A549 (cell line): Measurements from ENCODE around the gene PRKAR1B. TPM values are rescaled to one million over a fixed set of nuclear protein-coding genes. Genes with fewer than 3 reads are reported as not detected.

Source experiments
- ATAC-seq, 2 experiments: fragments of 200-7000 bp in 1 of 2; fragments of >200 bp in 1 of 2; cut with Nextera tagmentation in 1 of 2; cut with Tn5 transposase in 1 of 2; 3 replicates each; pipeline versions ENCODE4 v1.8.0 to v1.9.1; 2018 to 2020; ENCODE audit warnings: mild to moderate bottlenecking in 1 of 2, moderate library complexity in 1 of 2
- CTCF ChIA-PET: fragments of 300-600 bp; sonication (Branson Sonifier 250); formaldehyde crosslinking; extraction: SDS; loops from one replicate; lab custom pipeline; 2021; ENCODE audit warnings: antibody characterized with exemption, inconsistent platforms; lab: Yijun Ruan, JAX
- POLR2A ChIA-PET: fragments of 350-600 bp; formaldehyde crosslinking; extraction: SDS; loops from one replicate; lab custom pipeline; 2021; ENCODE audit warnings: antibody characterized with exemption, inconsistent platforms; lab: Yijun Ruan, JAX
- DNase-seq, 2 experiments: peaks; one replicate each; pipeline versions ENCODE4 v3.0.0 to v3.0.0-alpha.2; 2011 to 2016; ENCODE audit warnings: low read depth in 1 of 2, low spot score in 1 of 2
- FAIRE-seq: peaks from 2 replicates; lab custom pipeline; 2011; peaks lifted over from hg19 to GRCh38; lab: Jason Lieb, UNC
- H3K27ac ChIP-seq, 2 experiments: fragments of >200 bp; sonication (Bioruptor Twin); formaldehyde crosslinking; 3 replicates each; pipeline ENCODE4 v1.5.1; 2016 to 2017
- H3K4me1 ChIP-seq: fragments of >200 bp; sonication (Bioruptor Twin); formaldehyde crosslinking; 3 replicates; pipeline ENCODE4 v1.6.1; 2016
- H3K4me2 ChIP-seq: fragments of >200 bp; sonication (Bioruptor Twin); formaldehyde crosslinking; 3 replicates; pipeline ENCODE4 v1.6.1; 2016
- H3K4me3 ChIP-seq: fragments of >200 bp; sonication (Bioruptor Twin); formaldehyde crosslinking; 3 replicates; pipeline ENCODE4 v1.5.1; 2016
- H3K9me3 ChIP-seq: fragments of >200 bp; sonication (Bioruptor Twin); formaldehyde crosslinking; 3 replicates; pipeline ENCODE4 v1.6.1; 2016
- CBX2 ChIP-seq: fragments of 200-600 bp; sonication (generic); IDR thresholded peaks from 2 replicates; pipeline ENCODE4 v1.6.1; 2016; ENCODE audit warnings: low read depth, mild to moderate bottlenecking, borderline replicate concordance
- CEBPB ChIP-seq, 2 experiments: fragments of >200 bp in 1 of 2; sonication (Bioruptor Twin) in 1 of 2; formaldehyde crosslinking in 1 of 2; IDR thresholded peaks; 2 replicates each; pipeline ENCODE4 v1.6.1; 2012 to 2016
- EHMT2 ChIP-seq: fragments of 200-600 bp; sonication (generic); IDR thresholded peaks from 2 replicates; pipeline ENCODE4 v1.6.1; 2016; ENCODE audit warnings: antibody characterized with exemption, low read depth, mild to moderate bottlenecking, moderate library complexity
- EP300 ChIP-seq, 2 experiments: fragments of >200 bp; sonication (Bioruptor Twin); formaldehyde crosslinking; IDR thresholded peaks; 2 replicates in 1 of 2; 3 replicates in 1 of 2; pipeline ENCODE4 v1.6.1; 2016 to 2017
- FOXS1 ChIP-seq: fragments of 250-450 bp; sonication (Bioruptor Pico); IDR thresholded peaks from 2 replicates; pipeline ENCODE4 v1.5.0; 2020; ENCODE audit warnings: mild to moderate bottlenecking, moderate library complexity
- GATA3 ChIP-seq: IDR thresholded peaks from 2 replicates; pipeline ENCODE4 v1.6.1; 2012; ENCODE audit warnings: borderline replicate concordance
- HOXB5 ChIP-seq: fragments of 250-450 bp; sonication (Bioruptor Pico); IDR thresholded peaks from 2 replicates; pipeline ENCODE4 v1.5.0; 2020; ENCODE audit warnings: mild to moderate bottlenecking, moderate library complexity
- JUN ChIP-seq, 2 experiments: fragments of >200 bp; sonication (Bioruptor Twin); formaldehyde crosslinking; IDR thresholded peaks; 2 replicates in 1 of 2; 3 replicates in 1 of 2; pipeline ENCODE4 v1.6.1; 2016 to 2017
- KDM1A ChIP-seq: fragments of 200-600 bp; sonication (generic); IDR thresholded peaks from 2 replicates; pipeline ENCODE4 v1.6.1; 2016; ENCODE audit warnings: low read depth, mild to moderate bottlenecking
- MAFK ChIP-seq: fragments of 450-650 bp; IDR thresholded peaks from 2 replicates; pipeline ENCODE4 v1.6.1; 2014; ENCODE audit not compliant: partially characterized antibody
- MAX ChIP-seq: IDR thresholded peaks from 2 replicates; pipeline ENCODE4 v1.6.1; 2012
- MAZ ChIP-seq: fragments of 150-350 bp; IDR thresholded peaks from 2 replicates; pipeline ENCODE4 v1.6.1; 2014; ENCODE audit warnings: antibody characterized with exemption, low read depth, low read length, borderline replicate concordance
- MYC ChIP-seq: IDR thresholded peaks from 2 replicates; pipeline ENCODE4 v1.6.1; 2012; ENCODE audit warnings: mild to moderate bottlenecking, inconsistent platforms, low read length, improper control_type of control experiment, borderline replicate concordance
- NFE2L2 ChIP-seq: fragments of 150-350 bp; conservative IDR thresholded peaks from 2 replicates; pipeline ENCODE4 v1.6.1; 2014; ENCODE audit warnings: low read length
- NPAS2 ChIP-seq: fragments of 250-450 bp; sonication (Bioruptor Pico); IDR thresholded peaks from 2 replicates; pipeline ENCODE4 v1.8.0; 2022; ENCODE audit warnings: mild to moderate bottlenecking, moderate library complexity, borderline replicate concordance
- RCOR1 ChIP-seq: fragments of 150-350 bp; IDR thresholded peaks from 2 replicates; pipeline ENCODE4 v1.6.1; 2014; ENCODE audit warnings: antibody characterized with exemption, low read length, low read depth
- RFX5 ChIP-seq: fragments of 450-650 bp; IDR thresholded peaks from 2 replicates; pipeline ENCODE4 v1.7.1; 2014; ENCODE audit warnings: antibody characterized with exemption, mild to moderate bottlenecking, moderate library complexity
- SMC3 ChIP-seq: fragments of >200 bp; sonication (Bioruptor Twin); formaldehyde crosslinking; IDR thresholded peaks from 3 replicates; pipeline ENCODE4 v1.6.1; 2018; ENCODE audit warnings: inconsistent platforms
- ZSCAN20 ChIP-seq: fragments of 250-450 bp; sonication (Bioruptor Pico); IDR thresholded peaks from 2 replicates; pipeline ENCODE4 v1.8.0; 2022; ENCODE audit warnings: mild to moderate bottlenecking, moderate library complexity
- WGBS: methylation state at CpG from one replicate; pipeline ENCODE4 v1.1.6; 2017; ENCODE audit errors: missing lambda C conversion rate; 5-methylcytosine and 5-hydroxymethylcytosine counted together
- polyA plus RNA-seq, 4 experiments: library from polyadenylated mRNA; depleted of rRNA in 3 of 4; stranded (reverse); fragments of >200 nt; fragmentation: RNase III in 1 of 4; extraction: RNeasy Plus Mini Kit Qiagen cat#74134 plus additional on column Dnase treatment in 1 of 4; gene quantifications; 2 replicates in 3 of 4; 3 replicates in 1 of 4; pipeline ENCODE4 v1.2.3, GENCODE V29; 2011 to 2017

Gene PRKAR1B
- polyA plus RNA-seq, 2 of the 4 experiments (the other 2 are of a cell fraction): 10.1 to 33.7 TPM

GRCh38 chr7:598899-599298, 128.2 kb downstream of the PRKAR1B start:
- no peak overlapping the region for H3K27ac ChIP-seq
- 90% methylated on average over 19 of the region's 19 CpGs for WGBS
- H3K4me3 ChIP-seq: no peak overlapping the region
- CTCF ChIA-PET: interaction anchor here (1.0 to 1.7 kb wide), 2 partner anchors 266 to 277 kb away, joined by 3 to 6 read pairs; no protein-coding TSS in a partner anchor
- TF ChIP-seq MYC (no peak), MAX (no peak), EHMT2 (no peak), ZSCAN20 (CRISPR knock-in tag) (no peak), EP300 (IDR thresholded peaks at IDR 0.05) (no peak), FOXS1 (CRISPR knock-in tag) (no peak), RFX5 (no peak)
- TF ChIP-seq, all 56 proteins: peak for 0
- Histone ChIP-seq H3K4me1 (no peaks in the 10 kb centered on the region), H3K9me3 (no peaks in the 10 kb centered on the region), H3K4me2 (no peak overlapping the region)
- POLR2A ChIA-PET: no interaction called here
- no peak for FAIRE-seq
- DNase-seq: no peak
- no peak for ATAC-seq

- H3K4me1 ChIP-seq: no peaks in the 10 kb centered on the region
- H3K9me3 ChIP-seq: no peaks in the 10 kb centered on the region
- ChIA-PET CTCF (interaction anchor here (1.3 kb wide), 1 partner anchor 176 kb away, joined by 3 read pairs; no protein-coding TSS in a partner anchor), POLR2A (no interaction called here)
- H3K27ac ChIP-seq: no peak overlapping the region
- FAIRE-seq: no peak
- H3K4me3 ChIP-seq: no peak overlapping the region
- DNase-seq: no peak
- no peak for TF ChIP-seq MAZ
- TF ChIP-seq CBX2: no peak
- TF ChIP-seq NFE2L2: no peak
- TF ChIP-seq JUN (IDR thresholded peaks at IDR 0.05): no peak
- TF ChIP-seq HOXB5: no peak
- TF ChIP-seq, all 56 proteins: peak for 0
- no peak overlapping the region for H3K4me2 ChIP-seq
- no peak for ATAC-seq
- WGBS: 87% methylated on average over 33 of the region's 35 CpGs
Measured at GRCh38 chr7:597348-598178, 129.5 kb downstream of the PRKAR1B start.

- ChIA-PET POLR2A (no interaction called here), CTCF (interaction anchor here (1.3 kb wide), 1 partner anchor 177 kb away, joined by 3 read pairs; no protein-coding TSS in a partner anchor)
- H3K9me3 ChIP-seq: no peaks in the 10 kb centered on the region
- no peak for ATAC-seq
- WGBS: 86% methylated on average over 15 of the region's 17 CpGs
- DNase-seq: no peak
- H3K4me3 ChIP-seq: no peak overlapping the region
- no peak for FAIRE-seq
- TF ChIP-seq GATA3 (no peak), KDM1A (no peak), RCOR1 (no peak), HOXB5 (no peak)
- H3K4me2 ChIP-seq: no peak overlapping the region
- no peaks in the 10 kb centered on the region for H3K4me1 ChIP-seq
- no peak overlapping the region for H3K27ac ChIP-seq
Measured at GRCh38 chr7:596819-597182, 130.3 kb downstream of the PRKAR1B start.

- no peaks in the 10 kb centered on the region for H3K4me1 ChIP-seq
- DNase-seq (no peak), ATAC-seq (no peak), FAIRE-seq (no peak)
- 79% methylated on average over 15 of the region's 30 CpGs for WGBS
- H3K4me3 ChIP-seq: no peak overlapping the region
- no peak overlapping the region for H3K4me2 ChIP-seq
- no peak overlapping the region for H3K27ac ChIP-seq
- CTCF ChIA-PET: interaction anchor here (1.1 to 1.3 kb wide), 3 partner anchors 41 to 263 kb away, joined by 3 read pairs; no protein-coding TSS in a partner anchor
- no peaks in the 10 kb centered on the region for H3K9me3 ChIP-seq
- POLR2A ChIA-PET: no interaction called here
- TF ChIP-seq SMC3 (no peak), MAZ (no peak), ZSCAN20 (CRISPR knock-in tag) (no peak), NPAS2 (CRISPR knock-in tag) (no peak), CBX2 (no peak), MAFK (no peak), HOXB5 (no peak), CEBPB (IDR thresholded peaks at IDR 0.05) (no peak)
Measured at GRCh38 chr7:596071-596818, 130.8 kb downstream of the PRKAR1B start.
